Measurements from ENCODE around the gene CAMTA2. TPM values are rescaled to one million over a fixed set of nuclear protein-coding genes. Genes with fewer than 3 reads are reported as not detected.

Gene CAMTA2
- total and polyA plus RNA-seq, 2 experiments from 2014 or later: 4.4 to 8.7 TPM

GRCh38 chr17:4982305-4982704 lies 5.2 kb downstream of the CAMTA2 start:
- Histone ChIP-seq H3K79me2 (replicated peaks; ENCODE audit: insufficient read depth) (no peaks in the 10 kb centered on the region), H3K27me3 (ENCODE audit: insufficient read depth) (peaks cover 18% of the 10 kb centered on the region), H3K27ac (ENCODE audit: low read depth) (no peak overlapping the region), H2AFZ (no peak overlapping the region), H3K9me2 (ENCODE audit: insufficient read depth) (no peaks in the 10 kb centered on the region), H3K4me1 (ENCODE audit: insufficient read depth) (peaks cover 9% of the 10 kb centered on the region), H3K4me2 (no peak overlapping the region), H4K20me1 (replicated peaks; ENCODE audit: insufficient read depth) (no peaks in the 10 kb centered on the region), H3K36me3 (ENCODE audit: insufficient read depth) (no peaks in the 10 kb centered on the region), H3K4me3 (no peak overlapping the region), H3F3A (replicated peaks; ENCODE audit: low read depth) (peaks cover 11% of the 10 kb centered on the region; the same call in 1 of the 2 replicates)
- ATAC-seq: no peak
- Mint-ChIP-seq H3K4me1 (peaks cover 20% of the 10 kb centered on the region), H3K4me3 (no peak overlapping the region; the same call in 2 of the 3 replicates), H3K27me3 (ENCODE audit: insufficient read depth, low read depth, poor library complexity) (peaks cover 19% of the 10 kb centered on the region), H3K9me3 (no peaks in the 10 kb centered on the region; the same call in 2 of the 3 replicates), H3K27ac (no peak overlapping the region), H3K36me3 (ENCODE audit: low read depth) (peaks cover 7% of the 10 kb centered on the region)
- DNase-seq (ENCODE audit: low spot score): no peak
- TF ChIP-seq CREB1 (CRISPR knock-in tag; IDR thresholded peaks at IDR 0.05; ENCODE audit: low read depth) (no peak), REST (IDR thresholded peaks at IDR 0.05; ENCODE audit: unreplicated experiment) (no peak), ZNF462 (CRISPR knock-in tag; IDR thresholded peaks at IDR 0.05) (no peak), ZNF331 (CRISPR knock-in tag; IDR thresholded peaks at IDR 0.05; ENCODE audit: low read depth) (no peak), STAT1 (IDR thresholded peaks at IDR 0.05; ENCODE audit: unreplicated experiment) (no peak), CTCF (conservative IDR thresholded peaks at IDR 0.05; ENCODE audit: low read depth in 2 of 2) (no peak), EZH2phosphoT487 (IDR thresholded peaks at IDR 0.05; ENCODE audit: unreplicated experiment) (no peak), ZNF114 (CRISPR knock-in tag; IDR thresholded peaks at IDR 0.05) (no peak), JUNB (IDR thresholded peaks at IDR 0.05; ENCODE audit: unreplicated experiment) (no peak), POLR2AphosphoS5 (IDR thresholded peaks at IDR 0.05; ENCODE audit: low read depth) (no peak), ETS1 (IDR thresholded peaks at IDR 0.05) (no peak)

Measured in GM23338 (cell line).